Neuron (in vitro differentiated cells): ENCODE data around the gene PCDHA10.

Experiments used
- H2AFZ ChIP-seq: one replicate; pipeline ENCODE4 v1.6.1; 2013; ENCODE audit warnings: low read depth, mild to moderate bottlenecking, inconsistent platforms, low read length, moderate library complexity
- H3K27me3 ChIP-seq: one replicate; pipeline ENCODE4 v1.6.1; 2013; ENCODE audit warnings: low read length; ENCODE audit not compliant: insufficient read depth
- H3K36me3 ChIP-seq: one replicate; pipeline ENCODE4 v1.6.1; 2013; ENCODE audit warnings: low read length; ENCODE audit not compliant: insufficient read depth
- H3K4me1 ChIP-seq: one replicate; pipeline ENCODE4 v1.6.1; 2013; ENCODE audit warnings: low read length; ENCODE audit not compliant: insufficient read depth
- H3K4me3 ChIP-seq: 2 replicates; pipeline ENCODE4 v1.5.1; 2013; ENCODE audit warnings: mild to moderate bottlenecking, low read length, moderate library complexity
- H3K9me3 ChIP-seq: one replicate; pipeline ENCODE4 v1.6.1; 2013; ENCODE audit warnings: low read length

The PCDHA10 gene

DNA sequence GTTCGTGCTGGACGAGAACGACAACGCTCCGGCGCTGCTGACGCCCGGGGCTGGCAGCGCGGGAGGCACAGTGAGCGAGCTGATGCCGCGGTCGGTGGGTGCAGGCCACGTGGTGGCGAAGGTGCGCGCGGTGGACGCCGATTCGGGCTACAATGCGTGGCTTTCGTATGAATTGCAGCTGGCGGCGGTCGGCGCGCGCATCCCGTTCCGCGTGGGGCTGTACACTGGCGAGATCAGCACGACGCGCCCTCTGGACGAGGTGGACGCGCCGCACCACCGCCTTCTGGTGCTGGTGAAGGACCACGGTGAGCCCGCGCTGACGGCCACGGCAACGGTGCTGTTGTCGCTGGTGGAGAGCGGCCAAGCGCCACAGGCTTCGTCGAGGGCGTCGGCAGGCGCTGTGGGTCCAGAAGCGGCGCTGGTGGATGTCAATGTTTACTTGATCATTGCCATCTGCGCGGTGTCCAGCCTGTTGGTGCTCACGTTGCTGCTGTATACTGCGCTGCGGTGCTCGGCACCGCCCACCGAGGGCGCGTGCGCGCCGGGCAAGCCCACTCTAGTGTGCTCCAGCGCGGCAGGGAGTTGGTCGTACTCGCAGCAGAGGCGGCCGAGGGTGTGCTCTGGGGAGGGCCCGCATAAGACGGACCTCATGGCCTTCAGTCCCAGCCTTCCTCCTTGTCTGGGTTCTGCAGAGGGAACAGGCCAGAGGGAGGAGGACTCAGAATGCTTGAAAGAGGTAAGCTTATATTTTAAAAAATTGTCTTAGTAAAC, 28.4 kb downstream of the PCDHA10 start:
- H3K4me1 ChIP-seq = no peaks in the 10 kb centered on the region
- no peaks in the 10 kb centered on the region for H3K27me3 ChIP-seq
- H3K9me3 ChIP-seq = peaks cover 29% of the 10 kb centered on the region
- no peak overlapping the region for H2AFZ ChIP-seq
- H3K4me3 ChIP-seq = no peak overlapping the region
- H3K36me3 ChIP-seq = peaks cover 13% of the 10 kb centered on the region

DNA sequence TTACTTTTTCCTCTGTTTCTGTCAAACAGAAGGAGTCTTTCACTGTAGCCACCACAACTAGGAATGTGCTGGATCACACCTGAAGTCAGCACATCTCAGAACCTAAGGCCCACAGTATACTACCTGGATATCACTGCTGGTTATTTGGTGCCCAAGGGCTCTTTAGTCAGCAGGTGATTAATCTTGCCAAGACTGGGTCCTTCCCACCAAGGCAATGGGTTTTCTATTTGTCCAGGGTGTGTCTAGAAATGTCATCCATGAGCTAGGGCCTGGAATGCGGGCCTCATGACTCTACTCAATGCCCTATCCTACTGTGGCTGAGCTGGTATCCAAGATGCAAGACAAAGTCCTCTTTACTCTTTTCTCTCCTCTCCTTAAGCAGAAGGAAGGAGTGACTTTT, 60.6 kb downstream of the PCDHA10 start:
- H2AFZ ChIP-seq = no peak overlapping the region
- no peaks in the 10 kb centered on the region for H3K4me1 ChIP-seq
- peaks cover 3% of the 10 kb centered on the region for H3K9me3 ChIP-seq
- no peaks in the 10 kb centered on the region for H3K36me3 ChIP-seq
- H3K27me3 ChIP-seq = no peaks in the 10 kb centered on the region
- H3K4me3 ChIP-seq = no peak overlapping the region
